ENCODE measurements around the gene MYO9B. TPM values are rescaled to one million over a fixed set of nuclear protein-coding genes. Genes with fewer than 3 reads are reported as not detected.

MYO9B gene
- total and polyA plus RNA-seq, 2 of the 13 experiments (the other 11 are each of a cell fraction or from before 2014, with no cell fraction given), result 18.0 to 18.3 TPM

DNA sequence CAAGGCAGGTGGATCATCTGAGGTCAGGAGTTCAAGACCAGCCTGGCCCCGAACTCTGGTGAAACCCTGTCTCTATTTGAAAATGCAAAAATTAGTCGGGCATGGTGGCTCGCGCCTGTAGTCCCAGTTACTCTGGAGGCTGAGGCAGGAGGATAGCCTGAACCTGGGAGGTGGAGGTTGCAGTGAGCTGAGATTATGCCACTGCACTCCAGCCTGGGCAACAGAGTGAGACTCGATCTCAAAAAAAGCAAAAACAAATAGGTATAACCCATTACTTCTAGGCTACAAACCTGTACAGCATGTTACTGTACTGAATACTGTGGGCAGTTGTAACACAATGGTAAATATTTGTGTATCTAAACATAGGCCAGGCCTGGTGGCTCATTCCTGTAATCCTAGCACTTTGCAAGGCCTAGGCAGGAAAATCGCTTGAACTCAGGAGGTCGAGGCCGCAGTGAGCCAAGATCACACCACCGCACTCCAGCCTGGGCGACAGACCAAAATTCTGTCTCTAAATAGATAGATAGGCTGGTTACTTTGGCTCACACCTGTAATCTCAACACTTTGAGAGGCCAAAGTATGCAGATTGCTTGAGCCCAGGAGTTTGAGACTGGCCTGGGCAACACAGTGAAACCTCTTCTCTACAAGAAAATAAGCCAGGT lies 63.5 kb downstream of the MYO9B start (continued):
- no peak for TF ChIP-seq FOXA1 (IDR thresholded peaks at IDR 0.05)
- TF ChIP-seq FOXA1 (CRISPR knock-in tag; IDR thresholded peaks at IDR 0.05), result peak; percentile 57
- no peak for TF ChIP-seq ATF1 (CRISPR knock-in tag; IDR thresholded peaks at IDR 0.05)
- TF ChIP-seq, protein P1, sequence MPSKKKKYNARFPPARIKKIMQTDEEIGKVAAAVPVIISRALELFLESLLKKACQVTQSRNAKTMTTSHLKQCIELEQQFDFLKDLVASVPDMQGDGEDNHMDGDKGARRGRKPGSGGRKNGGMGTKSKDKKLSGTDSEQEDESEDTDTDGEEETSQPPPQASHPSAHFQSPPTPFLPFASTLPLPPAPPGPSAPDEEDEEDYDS (CRISPR knock-in tag; IDR thresholded peaks at IDR 0.05), result 0 out of 2 replicates have a peak, but pooled peaks have one; percentile 17
- 0 out of 2 replicates have a peak, but pooled peaks have one; percentile 10 for TF ChIP-seq RXRA (CRISPR knock-in tag; IDR thresholded peaks at IDR 0.05)
- no peak for TF ChIP-seq HOXA9 (CRISPR knock-in tag; IDR thresholded peaks at IDR 0.05; ENCODE audit: borderline replicate concordance)
- peak; percentile 70 for TF ChIP-seq ZFY (CRISPR knock-in tag; IDR thresholded peaks at IDR 0.05)
- no peak for TF ChIP-seq ARID2 (CRISPR knock-in tag; IDR thresholded peaks at IDR 0.05; ENCODE audit: borderline replicate concordance)
- TF ChIP-seq, protein P2, sequence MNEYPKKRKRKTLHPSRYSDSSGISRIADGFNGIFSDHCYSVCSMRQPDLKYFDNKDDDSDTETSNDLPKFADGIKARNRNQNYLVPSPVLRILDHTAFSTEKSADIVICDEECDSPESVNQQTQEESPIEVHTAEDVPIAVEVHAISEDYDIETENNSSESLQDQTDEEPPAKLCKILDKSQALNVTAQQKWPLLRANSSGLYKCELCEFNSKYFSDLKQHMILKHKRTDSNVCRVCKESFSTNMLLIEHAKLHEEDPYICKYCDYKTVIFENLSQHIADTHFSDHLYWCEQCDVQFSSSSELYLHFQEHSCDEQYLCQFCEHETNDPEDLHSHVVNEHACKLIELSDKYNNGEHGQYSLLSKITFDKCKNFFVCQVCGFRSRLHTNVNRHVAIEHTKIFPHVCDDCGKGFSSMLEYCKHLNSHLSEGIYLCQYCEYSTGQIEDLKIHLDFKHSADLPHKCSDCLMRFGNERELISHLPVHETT (CRISPR knock-in tag; conservative IDR thresholded peaks at IDR 0.05), result no peak
- TF ChIP-seq, protein P3, sequence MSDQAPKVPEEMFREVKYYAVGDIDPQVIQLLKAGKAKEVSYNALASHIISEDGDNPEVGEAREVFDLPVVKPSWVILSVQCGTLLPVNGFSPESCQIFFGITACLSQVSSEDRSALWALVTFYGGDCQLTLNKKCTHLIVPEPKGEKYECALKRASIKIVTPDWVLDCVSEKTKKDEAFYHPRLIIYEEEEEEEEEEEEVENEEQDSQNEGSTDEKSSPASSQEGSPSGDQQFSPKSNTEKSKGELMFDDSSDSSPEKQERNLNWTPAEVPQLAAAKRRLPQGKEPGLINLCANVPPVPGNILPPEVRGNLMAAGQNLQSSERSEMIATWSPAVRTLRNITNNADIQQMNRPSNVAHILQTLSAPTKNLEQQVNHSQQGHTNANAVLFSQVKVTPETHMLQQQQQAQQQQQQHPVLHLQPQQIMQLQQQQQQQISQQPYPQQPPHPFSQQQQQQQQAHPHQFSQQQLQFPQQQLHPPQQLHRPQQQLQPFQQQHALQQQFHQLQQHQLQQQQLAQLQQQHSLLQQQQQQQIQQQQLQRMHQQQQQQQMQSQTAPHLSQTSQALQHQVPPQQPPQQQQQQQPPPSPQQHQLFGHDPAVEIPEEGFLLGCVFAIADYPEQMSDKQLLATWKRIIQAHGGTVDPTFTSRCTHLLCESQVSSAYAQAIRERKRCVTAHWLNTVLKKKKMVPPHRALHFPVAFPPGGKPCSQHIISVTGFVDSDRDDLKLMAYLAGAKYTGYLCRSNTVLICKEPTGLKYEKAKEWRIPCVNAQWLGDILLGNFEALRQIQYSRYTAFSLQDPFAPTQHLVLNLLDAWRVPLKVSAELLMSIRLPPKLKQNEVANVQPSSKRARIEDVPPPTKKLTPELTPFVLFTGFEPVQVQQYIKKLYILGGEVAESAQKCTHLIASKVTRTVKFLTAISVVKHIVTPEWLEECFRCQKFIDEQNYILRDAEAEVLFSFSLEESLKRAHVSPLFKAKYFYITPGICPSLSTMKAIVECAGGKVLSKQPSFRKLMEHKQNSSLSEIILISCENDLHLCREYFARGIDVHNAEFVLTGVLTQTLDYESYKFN (CRISPR knock-in tag; conservative IDR thresholded peaks at IDR 0.05), result peak; percentile 63
- peak; percentile 85 for TF ChIP-seq ZBTB38 (CRISPR knock-in tag; IDR thresholded peaks at IDR 0.05)
- TF ChIP-seq CEBPG (CRISPR knock-in tag; IDR thresholded peaks at IDR 0.05), result peak; percentile 13; the same call in 1 of the 2 replicates
- no peak for TF ChIP-seq SYNCRIP (IDR thresholded peaks at IDR 0.05; ENCODE audit: insufficient read depth, low read depth, low read length)
- TF ChIP-seq, protein P4, sequence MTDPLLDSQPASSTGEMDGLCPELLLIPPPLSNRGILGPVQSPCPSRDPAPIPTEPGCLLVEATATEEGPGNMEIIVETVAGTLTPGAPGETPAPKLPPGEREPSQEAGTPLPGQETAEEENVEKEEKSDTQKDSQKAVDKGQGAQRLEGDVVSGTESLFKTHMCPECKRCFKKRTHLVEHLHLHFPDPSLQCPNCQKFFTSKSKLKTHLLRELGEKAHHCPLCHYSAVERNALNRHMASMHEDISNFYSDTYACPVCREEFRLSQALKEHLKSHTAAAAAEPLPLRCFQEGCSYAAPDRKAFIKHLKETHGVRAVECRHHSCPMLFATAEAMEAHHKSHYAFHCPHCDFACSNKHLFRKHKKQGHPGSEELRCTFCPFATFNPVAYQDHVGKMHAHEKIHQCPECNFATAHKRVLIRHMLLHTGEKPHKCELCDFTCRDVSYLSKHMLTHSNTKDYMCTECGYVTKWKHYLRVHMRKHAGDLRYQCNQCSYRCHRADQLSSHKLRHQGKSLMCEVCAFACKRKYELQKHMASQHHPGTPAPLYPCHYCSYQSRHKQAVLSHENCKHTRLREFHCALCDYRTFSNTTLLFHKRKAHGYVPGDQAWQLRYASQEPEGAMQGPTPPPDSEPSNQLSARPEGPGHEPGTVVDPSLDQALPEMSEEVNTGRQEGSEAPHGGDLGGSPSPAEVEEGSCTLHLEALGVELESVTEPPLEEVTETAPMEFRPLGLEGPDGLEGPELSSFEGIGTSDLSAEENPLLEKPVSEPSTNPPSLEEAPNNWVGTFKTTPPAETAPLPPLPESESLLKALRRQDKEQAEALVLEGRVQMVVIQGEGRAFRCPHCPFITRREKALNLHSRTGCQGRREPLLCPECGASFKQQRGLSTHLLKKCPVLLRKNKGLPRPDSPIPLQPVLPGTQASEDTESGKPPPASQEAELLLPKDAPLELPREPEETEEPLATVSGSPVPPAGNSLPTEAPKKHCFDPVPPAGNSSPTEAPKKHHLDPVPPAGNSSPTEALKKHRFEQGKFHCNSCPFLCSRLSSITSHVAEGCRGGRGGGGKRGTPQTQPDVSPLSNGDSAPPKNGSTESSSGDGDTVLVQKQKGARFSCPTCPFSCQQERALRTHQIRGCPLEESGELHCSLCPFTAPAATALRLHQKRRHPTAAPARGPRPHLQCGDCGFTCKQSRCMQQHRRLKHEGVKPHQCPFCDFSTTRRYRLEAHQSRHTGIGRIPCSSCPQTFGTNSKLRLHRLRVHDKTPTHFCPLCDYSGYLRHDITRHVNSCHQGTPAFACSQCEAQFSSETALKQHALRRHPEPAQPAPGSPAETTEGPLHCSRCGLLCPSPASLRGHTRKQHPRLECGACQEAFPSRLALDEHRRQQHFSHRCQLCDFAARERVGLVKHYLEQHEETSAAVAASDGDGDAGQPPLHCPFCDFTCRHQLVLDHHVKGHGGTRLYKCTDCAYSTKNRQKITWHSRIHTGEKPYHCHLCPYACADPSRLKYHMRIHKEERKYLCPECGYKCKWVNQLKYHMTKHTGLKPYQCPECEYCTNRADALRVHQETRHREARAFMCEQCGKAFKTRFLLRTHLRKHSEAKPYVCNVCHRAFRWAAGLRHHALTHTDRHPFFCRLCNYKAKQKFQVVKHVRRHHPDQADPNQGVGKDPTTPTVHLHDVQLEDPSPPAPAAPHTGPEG (CRISPR knock-in tag; IDR thresholded peaks at IDR 0.05), result no peak
- TF ChIP-seq RNF2 (conservative IDR thresholded peaks at IDR 0.05; ENCODE audit: low read depth), result no peak
- TF ChIP-seq ZNF121 (CRISPR knock-in tag; IDR thresholded peaks at IDR 0.05), result peak; percentile 93
